Measurements from ENCODE around the gene L3MBTL4.
"Not testable (repeated sequence)": the region's sequence is repeated elsewhere in the genome, so short reads cannot be mapped to it uniquely, and the experiment has no call there.

Gene L3MBTL4

GRCh38 chr18:6311456-6312215, 103.1 kb downstream of the L3MBTL4 start:
- no peak for DNase-seq (ENCODE audit: low read depth in 2 of 2)

DNA sequence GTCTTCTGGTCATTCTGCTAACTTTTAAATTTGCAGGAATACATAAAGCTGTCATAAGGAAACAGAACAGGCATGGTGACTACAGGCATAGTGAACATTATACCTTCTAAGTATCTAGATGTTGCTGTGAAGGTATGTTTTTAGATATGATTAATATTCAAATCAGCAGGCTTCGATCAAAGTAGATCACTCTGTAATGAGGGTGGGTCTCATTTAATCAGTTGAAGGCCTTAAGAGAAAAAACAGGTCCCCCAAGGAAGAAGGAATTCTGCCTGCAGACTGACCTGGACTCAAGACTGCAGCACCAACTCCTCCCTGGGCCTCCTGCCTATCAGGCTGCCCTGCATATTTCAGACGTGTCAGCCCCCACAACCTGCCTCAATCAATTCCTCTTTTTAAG, 104.0 kb downstream of the L3MBTL4 start:
- DNase-seq (ENCODE audit: low read depth in 2 of 2) = no peak

DNA sequence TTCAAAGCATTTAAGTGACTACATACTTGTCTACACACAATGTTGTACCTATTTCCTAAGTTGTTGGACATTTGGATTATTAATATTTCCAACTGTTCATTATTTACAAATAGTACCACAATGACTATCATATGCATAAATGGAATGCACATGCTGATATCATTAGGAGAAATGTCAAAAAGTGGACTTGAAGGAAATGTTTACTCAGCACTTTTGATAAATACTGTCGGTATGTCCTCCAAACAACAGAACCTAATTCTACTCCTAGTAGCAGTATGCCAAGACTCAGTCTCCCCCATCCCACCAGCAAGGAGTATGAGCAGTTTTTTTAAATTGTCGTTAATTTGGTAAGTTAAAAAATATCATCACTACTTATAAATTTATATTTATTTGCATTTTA, 116.8 kb downstream of the L3MBTL4 start:
- no peak for DNase-seq (ENCODE audit: low read depth in 2 of 2)

- no peak for DNase-seq (ENCODE audit: low read depth in 2 of 2)
Measured at GRCh38 chr18:6294148-6294784, 120.4 kb downstream of the L3MBTL4 start.

DNA sequence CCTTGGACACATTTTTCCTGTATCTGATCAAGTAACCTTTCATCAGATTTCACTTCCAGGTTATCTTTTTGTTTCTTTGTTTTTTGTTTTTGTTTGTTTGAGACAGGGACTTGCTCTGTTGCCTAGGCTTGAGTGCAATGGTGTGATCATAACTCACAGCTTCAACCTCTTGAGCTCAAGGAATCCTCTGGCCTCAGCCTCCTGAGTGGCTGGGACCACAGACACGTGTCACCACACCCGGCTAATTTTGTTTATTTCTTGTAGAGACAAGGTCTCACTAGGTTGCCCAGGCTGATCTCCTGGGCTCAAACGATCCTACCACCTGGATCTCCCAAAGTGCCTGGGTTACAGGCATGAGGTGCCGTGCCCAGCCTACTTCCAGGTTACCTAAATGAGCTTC, 124.9 kb downstream of the L3MBTL4 start:
- DNase-seq (ENCODE audit: low read depth in 2 of 2) = no peak

GRCh38 chr18:6286585-6286984, 128.1 kb downstream of the L3MBTL4 start:
- DNase-seq (ENCODE audit: low read depth in 2 of 2) = no peak

DNA sequence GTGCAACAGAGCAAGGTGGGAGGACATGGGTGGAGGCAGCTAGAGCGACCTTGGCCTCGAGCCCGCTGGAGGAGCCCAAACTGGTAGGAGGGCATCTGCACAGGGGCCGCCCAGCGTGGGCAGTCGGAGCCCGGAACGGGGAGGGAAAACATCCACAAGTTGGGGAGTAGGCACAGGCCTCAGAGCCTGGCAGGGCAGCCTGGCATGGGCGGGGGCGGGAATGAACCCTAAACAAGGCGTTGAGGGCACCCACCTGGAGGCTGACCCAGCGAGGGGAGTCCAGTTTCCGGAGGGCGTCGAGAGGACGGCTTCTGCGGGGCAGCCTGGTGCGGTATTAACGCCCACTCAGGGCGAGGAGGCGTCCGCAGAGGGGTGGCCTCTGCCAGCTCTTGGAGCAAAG, 129.9 kb downstream of the L3MBTL4 start:
- DNase-seq (ENCODE audit: low read depth in 2 of 2) = no peak

GRCh38 chr18:6284300-6284699, 130.4 kb downstream of the L3MBTL4 start:
- DNase-seq (ENCODE audit: low read depth in 2 of 2) = no peak

- DNase-seq (ENCODE audit: low read depth in 2 of 2) = no peak
Measured at GRCh38 chr18:6281874-6282273, 132.8 kb downstream of the L3MBTL4 start.

DNA sequence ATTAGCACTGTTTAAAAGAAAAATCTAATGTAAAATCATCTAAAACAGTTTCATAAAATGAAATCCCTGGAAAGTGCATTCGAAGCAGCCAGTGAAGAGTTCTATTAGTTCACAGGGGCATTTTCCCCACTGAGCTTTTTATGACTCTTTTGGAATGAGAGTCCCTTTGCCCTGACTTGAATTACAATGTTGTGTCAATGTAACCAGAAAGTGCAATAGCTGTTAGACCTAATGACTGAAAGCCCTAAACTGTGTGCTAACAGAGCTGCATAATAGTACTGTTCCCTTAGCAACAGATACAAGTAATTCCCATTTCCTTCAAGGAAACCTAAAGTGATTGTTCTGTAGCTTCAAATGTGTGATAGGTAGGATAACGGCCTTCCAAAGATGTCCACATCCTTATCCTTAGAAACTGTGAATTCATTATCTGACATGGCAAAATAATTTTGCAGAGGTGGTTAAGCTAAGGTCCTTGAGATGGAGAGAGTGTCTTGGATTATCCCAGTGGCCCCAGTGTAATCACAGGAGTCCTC, 134.4 kb downstream of the L3MBTL4 start:
- no peak for DNase-seq (ENCODE audit: low read depth in 2 of 2)

- no peak for DNase-seq (ENCODE audit: low read depth in 2 of 2)
Measured at GRCh38 chr18:6279308-6279707, 135.4 kb downstream of the L3MBTL4 start.

DNA sequence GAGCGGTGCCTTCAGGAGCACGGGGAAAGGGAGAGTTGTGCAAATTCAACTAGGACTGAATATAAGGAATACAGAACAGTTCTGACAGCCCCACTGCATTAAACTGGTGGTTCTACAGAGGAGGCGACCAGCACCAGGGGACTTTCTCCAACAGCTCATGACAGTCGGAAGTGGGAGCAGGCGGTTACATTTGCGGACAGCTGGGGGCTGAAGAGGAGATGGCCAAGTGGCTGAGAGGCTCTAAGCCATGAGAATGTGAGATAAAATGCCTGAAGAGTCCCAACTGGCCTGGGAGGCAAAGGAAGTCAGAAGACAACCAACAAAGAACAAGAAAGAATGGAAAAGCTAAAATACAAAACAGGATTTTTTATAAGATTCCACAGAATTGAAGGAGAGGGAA, 141.3 kb downstream of the L3MBTL4 start:
- no peak for DNase-seq (ENCODE audit: low read depth in 2 of 2)

- DNase-seq (ENCODE audit: low read depth in 2 of 2) = not testable (repeated sequence)
Measured at GRCh38 chr18:6272144-6272543, 142.6 kb downstream of the L3MBTL4 start.

DNA sequence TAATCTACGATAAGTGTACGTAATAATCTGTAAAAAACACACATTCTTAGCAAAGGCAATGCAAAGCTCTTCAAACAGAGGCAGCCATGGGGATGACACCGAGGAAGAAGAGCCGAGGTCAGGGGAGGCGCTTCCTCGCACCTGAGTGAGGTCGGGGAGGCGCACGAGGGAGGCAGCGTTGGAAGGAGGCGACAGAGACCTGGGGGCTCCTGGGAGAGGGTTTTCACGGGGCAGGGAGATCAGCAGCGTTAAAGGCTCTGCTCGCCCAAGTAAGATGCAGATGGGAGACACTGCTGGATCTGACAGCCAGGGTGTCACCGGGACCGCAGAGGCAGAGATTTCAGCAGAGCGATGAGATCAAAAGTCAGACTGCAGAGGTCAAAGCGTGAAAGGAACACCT, 143.1 kb downstream of the L3MBTL4 start:
- no peak for DNase-seq (ENCODE audit: low read depth in 2 of 2)

DNA sequence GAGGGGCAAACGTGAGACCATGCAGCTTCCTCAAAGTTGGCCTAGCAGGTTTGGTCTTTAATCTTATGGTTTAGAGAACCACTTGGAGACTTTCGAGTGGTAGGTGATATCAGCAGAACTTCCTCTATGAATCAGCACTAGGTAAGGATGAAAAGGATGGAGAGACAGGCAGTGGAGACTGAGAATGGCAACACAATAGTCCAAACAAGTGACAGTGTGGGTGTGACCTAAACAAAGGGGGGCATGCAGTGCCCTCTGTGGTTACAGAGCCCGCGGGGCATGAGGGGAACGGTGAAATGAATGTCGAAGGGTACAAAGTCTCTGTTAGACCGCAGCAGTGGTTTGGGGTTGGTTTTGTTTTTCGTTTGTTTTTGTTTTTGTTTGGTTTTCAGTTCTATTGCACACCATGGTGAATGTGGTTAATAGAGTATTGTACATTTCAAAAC, 143.9 kb downstream of the L3MBTL4 start:
- no peak for DNase-seq (ENCODE audit: low read depth in 2 of 2)

DNA sequence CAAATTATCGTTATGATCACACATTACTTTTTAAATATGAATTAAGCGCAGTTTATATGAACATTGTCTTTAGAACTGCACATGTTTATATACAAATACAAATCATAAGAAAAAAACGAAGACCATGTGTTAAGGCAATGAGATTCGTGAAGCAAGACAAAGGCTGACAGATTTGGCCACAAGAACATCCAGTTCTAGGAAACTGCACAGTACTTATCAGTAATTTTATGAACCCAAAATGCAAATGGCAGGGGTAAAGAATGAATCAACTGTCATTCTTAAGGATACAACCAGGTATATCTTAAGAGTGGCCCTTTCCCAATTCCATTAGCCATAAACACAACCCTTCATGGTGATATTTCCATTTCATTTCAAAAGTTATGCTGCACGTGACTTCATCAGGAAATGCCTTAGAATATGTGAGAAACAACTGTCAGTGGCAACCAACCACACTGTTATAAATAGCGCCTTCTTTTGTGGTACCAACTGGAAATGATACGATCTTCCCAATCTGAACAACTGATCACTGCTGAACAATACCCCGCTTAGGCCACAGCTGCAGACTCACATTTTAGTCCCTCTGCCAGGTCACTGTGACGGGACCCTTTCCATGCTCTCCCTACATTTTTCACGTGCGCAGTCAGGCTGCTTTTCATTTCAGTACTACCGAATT, 144.9 kb downstream of the L3MBTL4 start:
- DNase-seq (ENCODE audit: low read depth in 2 of 2) = no peak

DNA sequence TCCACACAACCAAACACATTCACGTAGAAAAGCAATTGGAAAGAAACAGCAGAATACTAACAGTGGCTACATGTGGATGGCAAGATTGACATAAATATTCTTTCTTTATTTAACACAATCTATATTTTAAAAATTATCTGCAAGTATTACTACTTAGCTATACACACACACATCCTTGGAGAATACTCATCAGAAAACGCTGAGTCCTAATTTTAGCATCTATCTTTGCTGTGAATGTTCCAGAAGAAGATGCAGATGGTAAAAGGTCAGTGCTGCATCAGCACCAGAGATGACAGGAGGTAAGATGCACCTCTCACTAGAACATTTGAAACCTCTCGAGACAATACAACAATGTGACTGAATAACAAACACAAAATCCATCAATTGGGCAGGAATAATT, 148.5 kb downstream of the L3MBTL4 start:
- no peak for DNase-seq (ENCODE audit: low read depth in 2 of 2)

- DNase-seq (ENCODE audit: low read depth in 2 of 2) = no peak
Measured at GRCh38 chr18:6261938-6262337, 152.8 kb downstream of the L3MBTL4 start.

- not testable (repeated sequence) for DNase-seq (ENCODE audit: low read depth in 2 of 2)
Measured at GRCh38 chr18:6259324-6259723, 155.4 kb downstream of the L3MBTL4 start.

DNA sequence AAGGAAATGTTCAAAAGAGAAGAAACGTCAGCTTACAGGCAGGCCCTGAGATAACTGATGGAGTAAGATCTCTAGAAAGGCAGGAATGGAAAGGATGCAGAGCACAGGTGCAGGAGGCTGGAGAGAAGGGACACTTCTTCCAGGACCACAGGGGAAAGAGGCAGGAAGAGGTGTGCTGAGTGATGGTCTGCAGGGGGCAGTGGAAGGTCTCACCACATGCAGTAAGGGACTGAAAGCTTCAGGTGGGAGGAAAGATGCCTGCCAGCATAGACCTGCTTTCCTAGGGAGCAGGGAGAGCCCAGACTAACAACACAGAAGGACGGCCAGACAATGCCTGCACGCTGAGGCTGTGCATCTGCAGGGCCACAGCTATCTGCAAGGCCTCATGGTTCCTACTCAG, 156.8 kb downstream of the L3MBTL4 start:
- DNase-seq (ENCODE audit: low read depth in 2 of 2) = no peak

DNA sequence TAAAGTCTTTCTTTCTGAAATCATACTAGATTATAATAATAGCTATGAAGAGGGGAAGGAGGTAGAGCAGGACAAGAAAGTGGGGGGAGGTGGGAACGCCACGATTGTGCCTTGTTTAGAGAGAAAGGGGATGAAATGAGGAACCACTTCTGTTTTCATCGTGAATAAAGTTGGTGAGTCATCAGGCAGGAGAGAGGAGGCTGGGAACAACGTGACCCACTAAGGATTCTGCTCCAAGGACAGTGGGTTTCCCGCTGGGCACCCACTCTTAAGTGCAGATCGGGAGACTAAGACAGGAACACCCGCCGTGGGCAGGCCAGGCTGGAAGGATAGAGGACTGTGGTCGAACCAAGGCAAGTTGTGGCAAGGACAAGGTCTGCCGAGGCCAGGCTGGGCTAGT, 158.2 kb downstream of the L3MBTL4 start:
- no peak for DNase-seq (ENCODE audit: low read depth in 2 of 2)

DNA sequence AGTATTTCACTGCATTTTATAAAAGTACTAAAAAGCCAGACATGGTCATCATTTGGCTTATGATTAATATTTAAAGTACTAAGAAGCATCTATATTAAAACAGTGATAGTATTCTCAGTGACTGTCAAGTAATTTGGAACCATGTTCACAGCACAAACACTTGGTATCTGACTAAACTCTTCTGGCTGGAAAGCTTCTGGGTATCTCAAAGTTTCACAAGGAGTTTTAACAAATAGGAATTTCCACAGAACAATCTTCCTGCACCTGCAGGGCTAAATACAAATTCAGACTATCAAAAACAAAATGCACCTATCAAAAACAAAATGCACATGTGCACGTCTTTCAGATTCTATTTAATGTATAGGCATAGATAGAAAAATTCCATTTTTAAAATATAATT, 158.8 kb downstream of the L3MBTL4 start:
- DNase-seq (ENCODE audit: low read depth in 2 of 2) = no peak

All from stimulated activated CD4-positive, alpha-beta T cell treated with anti-CD3 and anti-CD28 coated beads, Interleukin-15, amount 100 ng/mL, for 48 hours (primary cell).